GM12864 (cell line): ENCODE results near the gene HPS3.
"Not testable (repeated sequence)": the region's sequence is repeated elsewhere in the genome, so short reads cannot be mapped to it uniquely, and the experiment has no call there.

Experiments used
- DNase-seq: peaks from one replicate; pipeline ENCODE4 v3.0.0-alpha.2; 2011; ENCODE audit warnings: low read depth
- H3K4me3 ChIP-seq: 2 replicates; pipeline ENCODE4 v1.5.1; 2011; ENCODE audit warnings: mild to moderate bottlenecking, low read depth, low read length, control low read depth
- TF ChIP-seq, protein P1 (sequence below): IDR thresholded peaks from 2 replicates; pipeline ENCODE4 v1.5.1; 2011; ENCODE audit warnings: low read depth, mild to moderate bottlenecking, moderate library complexity, low read length, control low read depth, inconsistent platforms; ENCODE audit errors: missing control alignments

Gene HPS3

DNA sequence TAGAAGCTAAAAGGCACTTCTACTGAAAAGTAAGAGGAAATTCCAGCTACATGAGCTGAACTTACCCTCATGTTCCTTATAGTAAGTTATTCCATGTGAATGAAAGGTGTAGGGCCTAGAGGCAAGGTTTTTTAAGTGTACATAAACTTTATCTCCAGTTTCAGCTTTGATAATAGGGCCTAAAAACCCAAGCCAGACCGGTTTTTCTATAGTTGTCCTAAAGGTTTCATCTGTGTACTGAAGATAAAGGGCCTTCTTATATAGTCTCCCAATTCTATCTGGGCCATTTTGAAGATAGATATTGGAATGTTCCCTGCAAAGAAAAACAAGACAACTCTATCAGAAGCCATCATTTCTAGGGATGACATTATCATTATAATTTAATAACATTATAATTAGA is 82.9 kb downstream of the HPS3 start:
- DNase-seq, result no peak
- H3K4me3 ChIP-seq, result no peak overlapping the region
- TF ChIP-seq, protein P1, sequence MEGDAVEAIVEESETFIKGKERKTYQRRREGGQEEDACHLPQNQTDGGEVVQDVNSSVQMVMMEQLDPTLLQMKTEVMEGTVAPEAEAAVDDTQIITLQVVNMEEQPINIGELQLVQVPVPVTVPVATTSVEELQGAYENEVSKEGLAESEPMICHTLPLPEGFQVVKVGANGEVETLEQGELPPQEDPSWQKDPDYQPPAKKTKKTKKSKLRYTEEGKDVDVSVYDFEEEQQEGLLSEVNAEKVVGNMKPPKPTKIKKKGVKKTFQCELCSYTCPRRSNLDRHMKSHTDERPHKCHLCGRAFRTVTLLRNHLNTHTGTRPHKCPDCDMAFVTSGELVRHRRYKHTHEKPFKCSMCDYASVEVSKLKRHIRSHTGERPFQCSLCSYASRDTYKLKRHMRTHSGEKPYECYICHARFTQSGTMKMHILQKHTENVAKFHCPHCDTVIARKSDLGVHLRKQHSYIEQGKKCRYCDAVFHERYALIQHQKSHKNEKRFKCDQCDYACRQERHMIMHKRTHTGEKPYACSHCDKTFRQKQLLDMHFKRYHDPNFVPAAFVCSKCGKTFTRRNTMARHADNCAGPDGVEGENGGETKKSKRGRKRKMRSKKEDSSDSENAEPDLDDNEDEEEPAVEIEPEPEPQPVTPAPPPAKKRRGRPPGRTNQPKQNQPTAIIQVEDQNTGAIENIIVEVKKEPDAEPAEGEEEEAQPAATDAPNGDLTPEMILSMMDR, result no peak

DNA sequence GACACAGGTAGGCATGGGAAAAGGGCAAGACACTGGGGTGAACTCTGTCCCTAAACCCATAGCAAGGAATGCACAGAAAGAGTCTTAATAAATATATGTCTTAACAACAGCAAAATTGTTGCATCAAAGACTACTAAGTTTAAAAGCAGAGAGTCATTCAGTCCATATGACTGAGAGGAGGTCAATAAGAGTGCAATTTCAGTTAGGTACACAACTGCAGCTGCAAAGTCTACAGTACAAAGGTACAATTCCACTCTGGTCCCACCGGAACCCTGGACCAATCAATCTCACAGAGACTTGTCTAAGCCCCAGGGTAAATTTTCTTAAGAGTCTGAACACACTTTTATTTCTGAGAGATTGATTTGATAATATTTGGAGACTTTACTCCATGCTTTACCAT is 85.3 kb downstream of the HPS3 start:
- DNase-seq, result no peak
- H3K4me3 ChIP-seq, result no peak overlapping the region
- TF ChIP-seq, protein P1, result no peak

DNA sequence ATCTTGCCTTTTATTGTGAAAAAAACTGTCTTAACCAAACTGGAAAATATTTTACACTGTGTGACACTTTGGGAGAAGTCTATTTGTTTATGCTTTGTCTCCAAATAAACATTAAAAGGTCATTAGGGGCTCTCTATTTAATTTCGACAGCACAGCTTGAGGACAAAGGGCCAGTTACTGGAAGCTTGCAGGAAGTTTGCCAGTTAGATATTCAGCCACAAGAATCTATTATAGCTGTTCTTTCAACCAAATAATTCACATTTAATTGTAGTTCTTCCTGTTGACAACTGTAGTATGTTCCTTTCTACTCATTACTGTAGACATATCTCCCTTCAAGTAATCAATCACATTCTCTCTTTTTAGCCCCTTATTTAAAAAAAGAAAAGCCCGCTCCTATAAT is 86.1 kb downstream of the HPS3 start:
- TF ChIP-seq, protein P1, result no peak
- H3K4me3 ChIP-seq, result no peak overlapping the region
- no peak for DNase-seq

DNA sequence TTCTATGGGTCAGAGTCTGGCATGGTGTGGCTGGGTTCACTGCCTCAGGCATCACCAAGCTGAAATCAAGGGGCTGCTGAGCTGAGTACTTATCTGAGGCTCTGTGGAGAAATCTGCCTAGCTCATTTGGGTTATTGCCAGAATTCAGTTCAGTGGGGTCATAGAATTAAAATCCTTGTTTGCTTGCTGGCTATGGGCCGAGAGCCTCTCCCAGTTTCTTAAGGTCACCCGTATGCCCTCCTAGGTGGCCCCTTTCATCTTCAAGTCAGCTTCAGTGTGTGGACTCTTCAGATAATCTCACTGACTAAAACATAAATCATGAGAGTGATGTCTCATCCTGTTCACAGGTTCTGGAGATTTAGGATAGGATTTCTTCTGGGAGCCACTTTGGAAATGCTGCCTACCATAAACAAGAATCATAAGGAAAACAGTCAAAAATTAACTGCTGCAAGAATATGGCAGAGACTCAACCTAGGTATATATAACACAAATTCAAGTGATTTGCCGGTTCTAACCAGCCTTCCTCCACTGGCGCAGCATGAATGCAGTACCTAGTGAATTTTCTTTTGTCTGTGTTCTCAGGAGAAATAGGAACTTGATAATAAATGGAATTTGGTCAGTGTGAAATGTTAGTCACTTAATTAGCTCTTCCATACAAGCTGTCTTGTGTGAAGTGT is 86.9 kb downstream of the HPS3 start:
- no peak overlapping the region for H3K4me3 ChIP-seq
- TF ChIP-seq, protein P1, result no peak
- no peak for DNase-seq

DNA sequence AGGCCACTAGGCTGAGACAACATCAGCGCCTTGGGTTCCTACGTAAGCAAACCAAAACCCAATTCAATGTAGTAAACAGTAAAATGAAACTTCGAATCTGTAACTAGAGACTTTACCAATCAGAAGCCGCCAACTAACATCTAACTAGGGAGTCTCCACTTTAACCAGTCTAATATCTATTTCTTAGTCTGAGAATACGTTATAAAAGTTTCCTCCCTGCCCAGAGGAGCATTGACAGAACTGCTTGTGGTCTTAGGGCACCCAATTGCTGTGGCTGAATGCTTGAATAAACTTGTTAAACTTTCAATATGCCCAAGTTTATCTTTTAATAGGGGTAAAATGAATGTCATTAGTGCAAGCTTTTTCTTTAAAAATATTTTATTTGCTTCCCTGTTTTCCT is 87.9 kb downstream of the HPS3 start:
- TF ChIP-seq, protein P1, result no peak
- no peak for DNase-seq
- H3K4me3 ChIP-seq, result no peak overlapping the region

DNA sequence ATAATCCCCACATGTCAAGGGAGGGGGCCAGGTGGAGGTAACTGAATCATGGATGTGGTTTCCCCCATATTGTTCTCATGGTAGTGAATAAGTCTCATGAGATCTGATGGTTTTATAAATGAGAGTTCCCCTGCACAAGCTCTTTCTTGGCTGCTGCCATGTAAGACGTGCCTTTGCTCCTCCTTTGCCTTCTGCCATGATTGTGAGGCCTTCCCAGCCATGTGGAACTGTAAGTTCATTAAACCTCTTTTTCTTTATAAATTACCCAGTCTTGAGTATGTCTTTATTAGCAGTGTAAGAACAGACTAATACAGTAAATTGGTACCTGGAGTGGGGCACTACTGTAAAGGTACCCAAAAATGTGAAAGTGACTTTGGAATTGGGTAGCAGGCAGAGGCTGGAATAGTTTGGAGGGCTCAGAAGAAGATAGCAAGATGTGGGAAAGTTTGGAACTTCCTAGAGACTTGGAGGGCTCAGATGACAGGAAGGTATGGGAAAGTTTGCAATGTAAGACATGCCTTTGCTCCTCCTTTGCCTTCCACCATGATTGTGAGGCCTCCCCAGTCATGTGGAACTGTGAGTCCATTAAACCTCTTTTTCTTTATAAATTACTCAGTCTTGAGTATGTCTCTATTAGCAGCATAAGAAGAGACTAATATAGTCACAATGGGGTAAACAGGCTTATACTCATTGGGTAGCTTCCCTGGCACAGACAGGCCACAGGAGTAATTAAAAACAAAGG is 90.1 kb downstream of the HPS3 start:
- DNase-seq, H3K4me3 ChIP-seq: not testable (repeated sequence)

DNA sequence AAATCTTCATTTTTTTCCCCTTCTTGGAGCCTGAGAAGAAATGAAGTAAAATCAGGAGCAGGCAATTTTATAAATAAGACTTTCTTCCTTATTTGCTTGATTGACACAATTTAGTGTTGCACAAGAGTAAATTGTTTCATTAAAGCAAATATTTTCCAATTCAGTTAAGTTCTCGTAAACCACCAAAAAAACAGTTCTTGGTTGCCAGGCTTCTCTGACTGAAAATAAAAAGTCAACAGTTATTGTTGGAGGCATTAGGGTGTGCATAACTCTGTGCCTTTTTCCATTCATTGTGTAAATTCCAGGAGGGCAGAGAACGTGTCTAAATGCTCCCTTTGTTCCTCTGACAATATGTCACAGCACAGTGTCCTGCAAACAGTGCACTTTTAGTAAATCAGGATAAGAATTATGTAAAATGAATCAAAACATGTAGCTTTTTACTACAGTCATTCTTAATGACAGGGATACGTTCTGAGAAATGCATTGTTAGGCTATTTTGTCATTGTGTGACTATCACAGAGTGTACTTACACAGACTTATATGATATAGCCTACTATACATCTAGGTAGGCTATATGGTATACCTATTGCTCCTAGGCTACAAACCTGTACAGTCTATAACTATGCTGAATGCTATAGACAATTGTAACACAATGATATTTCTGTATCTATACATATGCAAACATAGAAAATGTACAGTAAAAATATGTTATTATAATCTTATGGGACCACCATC is 92.5 kb downstream of the HPS3 start, which contains the start of gene CP:
Gene CP (minus strand): TSS at position 47 of the 735 bp plus-strand sequence. CDS start 37 bp downstream, at position 10.
- H3K4me3 ChIP-seq, result no peak within 1 kb of the TSS
- TF ChIP-seq, protein P1, result no peak
- no peak for DNase-seq
